Neural cell (in vitro differentiated cells): ENCODE measurements around the gene FAM107B. TPM values are rescaled to one million over a fixed set of nuclear protein-coding genes. Genes with fewer than 3 reads are reported as not detected.

Source experiments
- H2AFZ ChIP-seq: fragments of 200-600, 300-800 bp; sonication (generic), shearing (Covaris generic); 2 replicates; pipeline ENCODE4 v1.6.0; 2014; ENCODE audit warnings: low read depth, mild to moderate bottlenecking, antibody characterized with exemption, low read length, moderate library complexity
- H3F3A ChIP-seq: fragments of 200-600 bp; shearing (Covaris generic); 2 replicates; pipeline ENCODE4 v1.6.1; 2016; ENCODE audit warnings: mild to moderate bottlenecking, moderate library complexity, mixed read lengths, antibody characterized with exemption, low read length; ENCODE audit not compliant: insufficient read depth, poor library complexity, severe bottlenecking
- H3K27ac ChIP-seq: fragments of 200-600, 300-800 bp; sonication (generic), shearing (Covaris generic); 2 replicates; pipeline ENCODE4 v1.5.1; 2014; ENCODE audit warnings: mild to moderate bottlenecking, low read length, moderate library complexity
- H3K27me3 ChIP-seq: fragments of 300-800, 200-600 bp; sonication (generic), shearing (Covaris generic); 2 replicates; pipeline ENCODE4 v1.6.0; 2014; ENCODE audit warnings: mild to moderate bottlenecking, low read depth, low read length, moderate library complexity; ENCODE audit not compliant: insufficient read depth
- H3K36me3 ChIP-seq: fragments of 300-800, 200-600 bp; sonication (generic), shearing (Covaris generic); 2 replicates; pipeline ENCODE4 v1.5.1; 2014; ENCODE audit warnings: mild to moderate bottlenecking, antibody characterized with exemption, low read length, moderate library complexity; ENCODE audit not compliant: insufficient read depth
- H3K4me2 ChIP-seq: fragments of 300-800, 200-600 bp; sonication (generic), shearing (Covaris generic); 2 replicates; pipeline ENCODE4 v1.6.0; 2014; ENCODE audit warnings: mild to moderate bottlenecking, low read length
- H3K4me3 ChIP-seq: fragments of 300-800, 200-600 bp; sonication (generic), shearing (Covaris generic); 2 replicates; pipeline ENCODE4 v1.5.1; 2014; ENCODE audit warnings: mild to moderate bottlenecking, low read length, moderate library complexity
- H3K79me2 ChIP-seq: fragments of 200-600 bp; shearing (Covaris generic); replicated peaks from 2 replicates; pipeline ENCODE4 v1.6.0; 2014; ENCODE audit warnings: mild to moderate bottlenecking, low read length, moderate library complexity; ENCODE audit not compliant: insufficient read depth
- H3K9ac ChIP-seq: fragments of 300-800, 200-600 bp; sonication (generic), shearing (Covaris generic); 2 replicates; pipeline ENCODE4 v1.6.1; 2016; ENCODE audit warnings: mild to moderate bottlenecking, low read length, mixed read lengths
- H3K9me2 ChIP-seq: fragments of 200-600 bp; shearing (Covaris generic); 2 replicates; pipeline ENCODE4 v1.6.1; 2016; ENCODE audit warnings: mild to moderate bottlenecking, low read length, mixed read lengths; ENCODE audit not compliant: insufficient read depth
- H3K9me3 ChIP-seq: fragments of 200-600, 300-800 bp; sonication (generic), shearing (Covaris generic); 2 replicates; pipeline ENCODE4 v1.6.1; 2016; ENCODE audit warnings: mild to moderate bottlenecking, mixed run types, low read length, moderate library complexity, mixed read lengths
- H4K20me1 ChIP-seq: fragments of 200-600 bp; shearing (Covaris generic); 2 replicates; pipeline ENCODE4 v1.6.1; 2016; ENCODE audit warnings: mild to moderate bottlenecking, mixed run types; ENCODE audit not compliant: insufficient read depth
- EP300 ChIP-seq: fragments of 450-650 bp; conservative IDR thresholded peaks from 2 replicates; pipeline ENCODE4 v1.6.1; 2014; ENCODE audit warnings: antibody characterized with exemption, mild to moderate bottlenecking, moderate library complexity; ENCODE audit not compliant: poor library complexity, severe bottlenecking
- EZH2 ChIP-seq: fragments of 200-600, 300-800 bp; shearing (Covaris generic), sonication (generic); IDR thresholded peaks from 2 replicates; pipeline ENCODE4 v1.6.1; 2014; ENCODE audit warnings: antibody characterized with exemption, low read length, borderline replicate concordance, mild to moderate bottlenecking; ENCODE audit not compliant: insufficient read depth, poor library complexity, severe bottlenecking
- MXI1 ChIP-seq: fragments of 450-650 bp; conservative IDR thresholded peaks from 2 replicates; pipeline ENCODE4 v1.6.1; 2014; ENCODE audit warnings: antibody characterized with exemption, mild to moderate bottlenecking; ENCODE audit not compliant: poor library complexity, severe bottlenecking
- POLR2AphosphoS5 ChIP-seq: IDR thresholded peaks from 2 replicates; pipeline ENCODE4 v1.6.1; 2012
- RAD21 ChIP-seq: fragments of 450-650 bp; conservative IDR thresholded peaks from 2 replicates; pipeline ENCODE4 v1.6.1; 2014; ENCODE audit warnings: antibody characterized with exemption, mild to moderate bottlenecking, moderate library complexity
- SMC3 ChIP-seq: fragments of 450-650 bp; conservative IDR thresholded peaks from 2 replicates; pipeline ENCODE4 v1.6.1; 2014; ENCODE audit warnings: antibody characterized with exemption, mild to moderate bottlenecking, moderate library complexity; ENCODE audit not compliant: poor library complexity
- TAF1 ChIP-seq: IDR thresholded peaks from 2 replicates; pipeline ENCODE4 v1.6.1; 2012; ENCODE audit warnings: low read depth
- polyA plus RNA-seq: library from polyadenylated mRNA; depleted of rRNA; stranded (reverse); fragments of >200 nt; gene quantifications from 2 replicates; pipeline ENCODE4 v1.2.3, GENCODE V29; 2014
- TF ChIP-seq, protein P1 (sequence below): fragments of 450-650 bp; IDR thresholded peaks from 2 replicates; pipeline ENCODE4 v1.5.1; 2014; ENCODE audit warnings: antibody characterized with exemption, mild to moderate bottlenecking, moderate library complexity; ENCODE audit not compliant: poor library complexity, severe bottlenecking
- TF ChIP-seq, protein P2 (sequence below): IDR thresholded peaks from 2 replicates; pipeline ENCODE4 v1.6.1; 2012; ENCODE audit warnings: borderline replicate concordance

Gene FAM107B
- polyA plus RNA-seq, 1 donor from 2014 or later, result 106 TPM

DNA sequence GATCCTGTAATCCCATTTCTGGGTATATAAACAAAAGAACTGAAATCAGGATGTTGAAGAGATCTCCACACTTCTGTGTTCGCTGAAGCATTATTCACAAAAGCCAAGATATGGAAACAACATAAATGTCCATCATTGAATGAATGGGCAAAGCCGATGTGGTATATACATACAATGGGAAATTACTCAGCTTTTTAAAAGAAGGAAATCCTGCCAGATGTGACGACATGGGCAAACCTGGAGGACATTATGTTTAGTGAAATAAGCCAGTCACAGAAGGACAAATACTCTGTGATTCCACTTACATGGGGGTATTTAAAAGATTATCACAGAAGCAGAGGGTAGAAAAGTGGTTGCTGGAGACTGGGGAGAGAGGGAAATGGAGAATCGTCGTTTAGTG, 23.9 kb upstream of the FAM107B start:
- no peaks in the 10 kb centered on the region for H3K36me3 ChIP-seq
- no peaks in the 10 kb centered on the region for H4K20me1 ChIP-seq
- H3K27ac ChIP-seq, result no peak overlapping the region
- no peak overlapping the region for H3K4me3 ChIP-seq
- H3K27me3 ChIP-seq, result no peaks in the 10 kb centered on the region
- no peaks in the 10 kb centered on the region for H3F3A ChIP-seq
- H3K9me3 ChIP-seq, result no peaks in the 10 kb centered on the region
- no peaks in the 10 kb centered on the region for H3K9me2 ChIP-seq
- H3K79me2 ChIP-seq, result no peaks in the 10 kb centered on the region
- no peak overlapping the region for H2AFZ ChIP-seq
- no peak for TF ChIP-seq POLR2AphosphoS5
- no peak overlapping the region for H3K4me2 ChIP-seq
- no peak overlapping the region for H3K9ac ChIP-seq

DNA sequence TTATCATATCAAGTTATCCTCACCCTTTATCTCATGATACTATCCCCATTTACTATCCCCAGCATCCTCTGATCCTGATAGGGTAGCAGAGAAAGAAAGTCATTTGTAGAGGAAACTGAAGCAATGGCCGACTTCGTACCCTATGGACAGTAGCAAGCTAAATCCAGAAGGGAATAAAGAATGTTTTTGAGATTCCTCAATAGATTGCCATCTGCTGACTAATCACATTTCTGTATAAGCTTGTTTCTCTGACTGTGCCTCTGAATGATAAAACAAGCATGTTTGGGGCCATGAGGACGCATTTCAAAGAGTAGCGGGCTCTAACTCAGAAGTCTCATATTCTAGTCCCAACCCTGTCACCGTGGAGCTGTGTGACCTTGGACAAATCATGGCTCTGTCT, 13.2 kb upstream of the FAM107B start:
- Histone ChIP-seq H3K4me2 (no peak overlapping the region), H3K9me3 (no peaks in the 10 kb centered on the region), H3K79me2 (no peaks in the 10 kb centered on the region), H3K4me3 (no peak overlapping the region), H2AFZ (no peak overlapping the region), H3K9me2 (no peaks in the 10 kb centered on the region), H3K27ac (no peak overlapping the region), H3F3A (no peaks in the 10 kb centered on the region), H3K9ac (no peak overlapping the region), H3K36me3 (no peaks in the 10 kb centered on the region), H3K27me3 (no peaks in the 10 kb centered on the region), H4K20me1 (no peaks in the 10 kb centered on the region)
- TF ChIP-seq TAF1 (no peak), MXI1 (no peak), SMC3 (no peak), EZH2 (no peak), EP300 (no peak), POLR2AphosphoS5 (no peak)
- TF ChIP-seq, protein P1, sequence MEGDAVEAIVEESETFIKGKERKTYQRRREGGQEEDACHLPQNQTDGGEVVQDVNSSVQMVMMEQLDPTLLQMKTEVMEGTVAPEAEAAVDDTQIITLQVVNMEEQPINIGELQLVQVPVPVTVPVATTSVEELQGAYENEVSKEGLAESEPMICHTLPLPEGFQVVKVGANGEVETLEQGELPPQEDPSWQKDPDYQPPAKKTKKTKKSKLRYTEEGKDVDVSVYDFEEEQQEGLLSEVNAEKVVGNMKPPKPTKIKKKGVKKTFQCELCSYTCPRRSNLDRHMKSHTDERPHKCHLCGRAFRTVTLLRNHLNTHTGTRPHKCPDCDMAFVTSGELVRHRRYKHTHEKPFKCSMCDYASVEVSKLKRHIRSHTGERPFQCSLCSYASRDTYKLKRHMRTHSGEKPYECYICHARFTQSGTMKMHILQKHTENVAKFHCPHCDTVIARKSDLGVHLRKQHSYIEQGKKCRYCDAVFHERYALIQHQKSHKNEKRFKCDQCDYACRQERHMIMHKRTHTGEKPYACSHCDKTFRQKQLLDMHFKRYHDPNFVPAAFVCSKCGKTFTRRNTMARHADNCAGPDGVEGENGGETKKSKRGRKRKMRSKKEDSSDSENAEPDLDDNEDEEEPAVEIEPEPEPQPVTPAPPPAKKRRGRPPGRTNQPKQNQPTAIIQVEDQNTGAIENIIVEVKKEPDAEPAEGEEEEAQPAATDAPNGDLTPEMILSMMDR, result no peak

DNA sequence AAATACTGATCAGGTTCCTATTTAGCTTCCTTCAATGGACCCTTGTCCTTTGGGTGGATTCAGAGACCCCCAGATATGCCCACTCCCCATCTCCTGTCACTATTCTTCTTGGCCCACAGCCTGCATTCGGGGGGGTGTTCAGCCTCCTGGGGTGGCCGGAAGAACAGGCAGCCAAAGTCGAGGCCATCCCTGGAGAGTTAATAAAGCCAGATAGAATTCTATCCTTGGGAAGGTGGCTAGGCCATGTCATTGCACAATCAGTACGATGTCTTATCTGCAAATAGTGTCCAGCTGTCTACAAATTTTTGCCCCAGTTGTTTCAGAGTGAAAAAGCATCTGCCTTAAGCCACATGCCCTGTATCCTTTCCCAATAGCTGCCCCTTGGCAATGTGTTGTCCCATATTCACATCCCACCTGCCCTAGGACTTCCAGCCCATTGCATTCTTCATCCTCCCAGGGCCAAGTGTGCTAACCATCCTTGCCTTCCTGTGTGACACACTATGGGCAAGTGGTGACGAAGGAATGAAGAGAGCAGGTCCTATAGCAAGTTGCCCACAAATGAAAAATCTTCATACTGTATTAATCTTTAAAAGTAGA, 9.9 kb upstream of the FAM107B start:
- H3K79me2 ChIP-seq, result no peaks in the 10 kb centered on the region
- no peak overlapping the region for H3K4me2 ChIP-seq
- H3K27me3 ChIP-seq, result no peaks in the 10 kb centered on the region
- H3F3A ChIP-seq, result no peaks in the 10 kb centered on the region
- no peak overlapping the region for H3K27ac ChIP-seq
- no peaks in the 10 kb centered on the region for H4K20me1 ChIP-seq
- no peaks in the 10 kb centered on the region for H3K36me3 ChIP-seq
- no peak overlapping the region for H3K9ac ChIP-seq
- TF ChIP-seq EP300 (no peak), EZH2 (no peak), SMC3 (no peak), POLR2AphosphoS5 (no peak), TAF1 (no peak), RAD21 (no peak), MXI1 (no peak)
- TF ChIP-seq, protein P1, result no peak
- TF ChIP-seq, protein P2, sequence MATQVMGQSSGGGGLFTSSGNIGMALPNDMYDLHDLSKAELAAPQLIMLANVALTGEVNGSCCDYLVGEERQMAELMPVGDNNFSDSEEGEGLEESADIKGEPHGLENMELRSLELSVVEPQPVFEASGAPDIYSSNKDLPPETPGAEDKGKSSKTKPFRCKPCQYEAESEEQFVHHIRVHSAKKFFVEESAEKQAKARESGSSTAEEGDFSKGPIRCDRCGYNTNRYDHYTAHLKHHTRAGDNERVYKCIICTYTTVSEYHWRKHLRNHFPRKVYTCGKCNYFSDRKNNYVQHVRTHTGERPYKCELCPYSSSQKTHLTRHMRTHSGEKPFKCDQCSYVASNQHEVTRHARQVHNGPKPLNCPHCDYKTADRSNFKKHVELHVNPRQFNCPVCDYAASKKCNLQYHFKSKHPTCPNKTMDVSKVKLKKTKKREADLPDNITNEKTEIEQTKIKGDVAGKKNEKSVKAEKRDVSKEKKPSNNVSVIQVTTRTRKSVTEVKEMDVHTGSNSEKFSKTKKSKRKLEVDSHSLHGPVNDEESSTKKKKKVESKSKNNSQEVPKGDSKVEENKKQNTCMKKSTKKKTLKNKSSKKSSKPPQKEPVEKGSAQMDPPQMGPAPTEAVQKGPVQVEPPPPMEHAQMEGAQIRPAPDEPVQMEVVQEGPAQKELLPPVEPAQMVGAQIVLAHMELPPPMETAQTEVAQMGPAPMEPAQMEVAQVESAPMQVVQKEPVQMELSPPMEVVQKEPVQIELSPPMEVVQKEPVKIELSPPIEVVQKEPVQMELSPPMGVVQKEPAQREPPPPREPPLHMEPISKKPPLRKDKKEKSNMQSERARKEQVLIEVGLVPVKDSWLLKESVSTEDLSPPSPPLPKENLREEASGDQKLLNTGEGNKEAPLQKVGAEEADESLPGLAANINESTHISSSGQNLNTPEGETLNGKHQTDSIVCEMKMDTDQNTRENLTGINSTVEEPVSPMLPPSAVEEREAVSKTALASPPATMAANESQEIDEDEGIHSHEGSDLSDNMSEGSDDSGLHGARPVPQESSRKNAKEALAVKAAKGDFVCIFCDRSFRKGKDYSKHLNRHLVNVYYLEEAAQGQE, result no peak
- no peaks in the 10 kb centered on the region for H3K9me2 ChIP-seq
- no peaks in the 10 kb centered on the region for H3K9me3 ChIP-seq
- no peak overlapping the region for H3K4me3 ChIP-seq
- no peak overlapping the region for H2AFZ ChIP-seq
